ENCODE results near the gene SYTL3. TPM values are rescaled to one million over a fixed set of nuclear protein-coding genes. Genes with fewer than 3 reads are reported as not detected.

Gene SYTL3
- total RNA-seq, 2 donors from 2014 or later, result 0.58 to 0.79 TPM

GRCh38 chr6:158761746-158762145 is 111.9 kb downstream of the SYTL3 start:
- peaks cover 47% of the 10 kb centered on the region for H3K4me1 Mint-ChIP-seq
- 94 to 97% methylated on average over 5 to 10 of the region's 10 CpGs for WGBS, 2 experiments (ENCODE audit: insufficient coverage in 1 of 2, insufficient read length in 1 of 2)
- Histone ChIP-seq H3K27me3 (ENCODE audit: control insufficient read depth, insufficient read depth, low read length, poor library complexity, severe bottlenecking) (no peaks in the 10 kb centered on the region), H3K27ac (ENCODE audit: low read depth, low read length) (no peak overlapping the region), H3K4me3 (ENCODE audit: low read length) (no peak overlapping the region), H3K36me3 (ENCODE audit: control insufficient read depth, insufficient read depth, low read length) (peaks cover 30% of the 10 kb centered on the region), H3K9me3 (ENCODE audit: control insufficient read depth, low read length) (no peaks in the 10 kb centered on the region), H3K4me1 (ENCODE audit: control insufficient read depth, insufficient read depth, low read length) (no peaks in the 10 kb centered on the region), H3K9ac (ENCODE audit: extremely low read depth, low read length, poor library complexity, severe bottlenecking) (no peak overlapping the region)
- no peak overlapping the region for H3K4me3 Mint-ChIP-seq
- peak overlapping the region; percentile 17 for H3K27ac Mint-ChIP-seq
- no peaks in the 10 kb centered on the region for H3K9me3 Mint-ChIP-seq
- no peak for TF ChIP-seq CTCF (conservative IDR thresholded peaks at IDR 0.05)
- peak; percentile 58 for DNase-seq
- peaks cover 20% of the 10 kb centered on the region for H3K36me3 Mint-ChIP-seq (ENCODE audit: low read depth)
- H3K27me3 Mint-ChIP-seq (ENCODE audit: insufficient read depth), result no peaks in the 10 kb centered on the region

DNA sequence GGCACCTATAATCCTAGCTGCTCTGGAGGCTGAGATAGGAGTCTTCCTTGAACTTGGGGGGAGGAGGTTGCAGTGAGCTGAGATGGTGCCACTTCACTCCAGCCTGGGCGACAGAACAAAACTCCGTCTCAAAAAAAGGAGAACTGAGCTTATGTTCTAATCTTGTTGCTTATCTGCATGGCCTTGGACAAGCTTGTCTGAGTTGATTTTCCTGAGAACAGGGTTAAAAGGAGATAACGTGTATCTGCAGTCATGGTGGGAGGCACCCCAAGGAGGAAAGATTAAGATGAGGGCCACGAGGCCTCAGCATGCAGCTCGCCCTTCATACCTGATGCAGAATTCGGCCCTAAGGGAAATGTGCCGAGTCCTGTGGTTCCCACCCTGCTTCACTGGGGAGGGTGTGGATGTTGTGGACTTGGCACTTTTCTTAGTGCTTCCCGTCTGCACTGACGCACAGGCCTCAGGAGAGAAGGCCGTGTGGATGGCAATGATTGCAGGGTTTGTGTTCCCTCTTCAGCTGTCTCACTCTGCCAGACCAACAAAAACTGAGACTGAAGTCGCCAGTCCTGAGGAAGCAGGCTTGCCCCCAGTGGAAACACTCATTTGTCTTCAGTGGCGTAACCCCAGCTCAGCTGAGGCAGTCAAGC is 113.1 kb downstream of the SYTL3 start:
- Histone ChIP-seq H3K36me3 (ENCODE audit: control insufficient read depth, insufficient read depth, low read length) (peaks cover 40% of the 10 kb centered on the region), H3K9ac (ENCODE audit: extremely low read depth, low read length, poor library complexity, severe bottlenecking) (no peak overlapping the region), H3K27me3 (ENCODE audit: control insufficient read depth, insufficient read depth, low read length, poor library complexity, severe bottlenecking) (no peaks in the 10 kb centered on the region), H3K9me3 (ENCODE audit: control insufficient read depth, low read length) (no peaks in the 10 kb centered on the region), H3K4me3 (ENCODE audit: low read length) (no peak overlapping the region), H3K27ac (ENCODE audit: low read depth, low read length) (peak overlapping the region; percentile 25), H3K4me1 (ENCODE audit: control insufficient read depth, insufficient read depth, low read length) (no peaks in the 10 kb centered on the region)
- Mint-ChIP-seq H3K27me3 (ENCODE audit: insufficient read depth) (no peaks in the 10 kb centered on the region), H3K4me1 (peaks cover 39% of the 10 kb centered on the region), H3K4me3 (no peak overlapping the region), H3K36me3 (ENCODE audit: low read depth) (peaks cover 32% of the 10 kb centered on the region), H3K9me3 (no peaks in the 10 kb centered on the region), H3K27ac (peak overlapping the region; percentile 80)
- peak; percentile 71 for DNase-seq
- 81 to 83% methylated on average over 11 to 12 of the region's 12 CpGs for WGBS, 2 experiments (ENCODE audit: insufficient coverage in 1 of 2, insufficient read length in 1 of 2)
- no peak for TF ChIP-seq CTCF (conservative IDR thresholded peaks at IDR 0.05)

DNA sequence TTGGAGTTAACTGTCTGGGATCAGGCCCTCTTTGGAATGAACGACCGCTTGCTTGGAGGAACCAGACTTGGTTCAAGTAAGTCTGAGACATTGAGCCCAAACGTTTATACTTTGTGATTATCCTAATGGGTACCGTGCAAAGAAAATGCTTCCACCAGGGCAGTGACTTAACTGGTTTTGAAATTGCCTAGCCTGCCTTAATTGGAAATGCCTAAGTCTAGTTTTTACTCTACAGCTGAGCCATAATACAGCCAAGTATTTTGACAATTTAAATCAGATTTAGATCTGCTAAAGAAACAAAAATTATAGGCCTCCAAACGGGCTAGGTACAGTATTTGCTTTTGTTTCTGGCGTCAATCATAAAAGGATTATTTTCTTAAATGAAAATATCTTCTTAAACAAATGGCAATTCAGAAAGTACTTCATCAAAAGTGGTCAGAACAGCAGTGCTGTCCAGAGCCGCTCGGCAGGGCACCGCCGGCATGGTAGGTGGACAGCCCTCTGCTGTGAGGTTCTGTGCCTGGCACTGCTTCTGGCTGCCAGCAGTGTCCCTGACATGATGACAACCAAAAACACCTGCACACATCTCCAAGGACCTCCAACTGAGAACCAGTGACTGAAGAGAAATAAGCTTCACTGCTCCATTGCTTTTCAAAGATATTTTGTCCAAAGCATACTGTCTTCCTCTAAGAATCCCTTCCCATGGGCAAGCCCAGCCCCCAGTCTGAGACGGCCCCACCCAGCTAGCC is 113.8 kb downstream of the SYTL3 start:
- Histone ChIP-seq H3K27ac (ENCODE audit: low read depth, low read length) (peak overlapping the region; percentile 25), H3K36me3 (ENCODE audit: control insufficient read depth, insufficient read depth, low read length) (peaks cover 47% of the 10 kb centered on the region), H3K4me3 (ENCODE audit: low read length) (no peak overlapping the region), H3K9ac (ENCODE audit: extremely low read depth, low read length, poor library complexity, severe bottlenecking) (no peak overlapping the region), H3K27me3 (ENCODE audit: control insufficient read depth, insufficient read depth, low read length, poor library complexity, severe bottlenecking) (no peaks in the 10 kb centered on the region), H3K4me1 (ENCODE audit: control insufficient read depth, insufficient read depth, low read length) (no peaks in the 10 kb centered on the region), H3K9me3 (ENCODE audit: control insufficient read depth, low read length) (no peaks in the 10 kb centered on the region)
- no peak overlapping the region for H3K4me3 Mint-ChIP-seq
- DNase-seq, result peak; percentile 61
- no peaks in the 10 kb centered on the region for H3K27me3 Mint-ChIP-seq (ENCODE audit: insufficient read depth)
- no peaks in the 10 kb centered on the region for H3K9me3 Mint-ChIP-seq
- TF ChIP-seq CTCF (conservative IDR thresholded peaks at IDR 0.05), result no peak
- H3K36me3 Mint-ChIP-seq (ENCODE audit: low read depth), result peaks cover 39% of the 10 kb centered on the region
- 81 to 89% methylated on average over 5 to 11 of the region's 11 CpGs for WGBS, 2 experiments (ENCODE audit: insufficient coverage in 1 of 2, insufficient read length in 1 of 2)
- peak overlapping the region; percentile 80 for H3K27ac Mint-ChIP-seq
- peaks cover 33% of the 10 kb centered on the region for H3K4me1 Mint-ChIP-seq

Data from endodermal cell (in vitro differentiated cells).